ENCODE measurements around the gene GORAB.

GORAB gene, protein sequence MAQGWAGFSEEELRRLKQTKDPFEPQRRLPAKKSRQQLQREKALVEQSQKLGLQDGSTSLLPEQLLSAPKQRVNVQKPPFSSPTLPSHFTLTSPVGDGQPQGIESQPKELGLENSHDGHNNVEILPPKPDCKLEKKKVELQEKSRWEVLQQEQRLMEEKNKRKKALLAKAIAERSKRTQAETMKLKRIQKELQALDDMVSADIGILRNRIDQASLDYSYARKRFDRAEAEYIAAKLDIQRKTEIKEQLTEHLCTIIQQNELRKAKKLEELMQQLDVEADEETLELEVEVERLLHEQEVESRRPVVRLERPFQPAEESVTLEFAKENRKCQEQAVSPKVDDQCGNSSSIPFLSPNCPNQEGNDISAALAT

DNA sequence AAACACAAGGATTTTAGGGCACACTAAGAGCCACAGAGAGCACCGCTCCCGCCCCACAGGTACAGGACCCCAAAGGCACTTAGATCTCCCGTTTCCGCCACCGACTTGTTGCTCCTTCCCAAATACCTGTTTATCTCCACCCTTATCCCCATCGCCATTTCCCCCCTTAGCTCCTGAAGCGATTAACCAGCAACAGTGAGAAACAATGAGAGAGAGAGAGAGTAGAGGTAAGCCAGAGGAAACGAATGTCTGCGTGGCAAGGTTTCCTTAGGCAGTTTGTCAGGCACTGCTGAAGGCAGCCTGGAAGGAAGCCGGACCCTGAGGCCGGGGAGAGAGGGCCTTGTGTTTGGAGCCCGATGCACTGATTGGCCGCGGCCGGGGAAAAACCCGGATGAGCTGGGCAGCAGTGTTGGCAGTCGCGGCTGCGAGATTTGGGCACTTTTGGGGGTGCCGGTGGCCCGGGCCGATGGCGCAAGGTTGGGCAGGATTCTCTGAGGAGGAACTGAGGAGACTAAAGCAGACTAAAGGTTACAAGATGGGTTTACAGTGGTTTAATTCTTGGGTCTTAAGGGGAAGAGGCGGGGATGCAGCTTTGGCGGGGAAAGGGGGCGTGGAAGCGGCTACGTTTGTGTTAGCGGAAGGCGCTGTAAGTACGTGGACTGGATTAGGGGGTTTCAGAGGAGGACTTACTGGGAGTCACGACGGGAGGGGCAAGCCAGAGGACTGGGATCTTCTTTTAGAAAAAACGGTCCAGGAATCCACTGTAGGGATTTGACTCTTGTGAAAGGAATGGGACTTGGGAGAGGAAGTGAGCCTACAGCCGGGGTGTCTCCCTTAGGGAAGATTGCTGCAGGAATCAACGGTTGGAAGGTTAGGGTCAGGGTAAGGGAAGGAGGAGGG lies at the start of gene GORAB:
TSS of gene GORAB (plus strand) at position 409 of the 900 bp plus-strand sequence. CDS start at position 467, 58 bp downstream.
- DNase-seq, result peak; percentile 92

DNA sequence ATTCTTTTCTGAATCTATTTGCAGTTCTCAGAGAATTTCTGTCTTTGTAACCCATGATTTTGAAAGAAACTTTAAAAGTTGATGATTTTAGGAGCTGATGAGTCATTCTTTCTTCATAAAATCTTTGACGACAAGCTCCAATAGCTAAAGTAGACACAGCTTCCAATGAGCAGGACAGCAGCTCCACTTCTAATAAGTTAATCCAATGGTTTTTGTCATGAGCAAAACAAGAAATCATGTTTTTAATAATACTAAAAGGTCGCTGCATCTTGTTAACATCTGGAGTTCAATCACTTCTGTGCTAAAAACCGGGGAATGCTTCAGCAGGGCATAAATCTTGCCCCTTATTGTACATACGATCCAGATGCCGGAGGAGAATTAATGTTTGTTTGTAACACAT lies 48.9 kb upstream of the GORAB start:
- no peak for DNase-seq

DNA sequence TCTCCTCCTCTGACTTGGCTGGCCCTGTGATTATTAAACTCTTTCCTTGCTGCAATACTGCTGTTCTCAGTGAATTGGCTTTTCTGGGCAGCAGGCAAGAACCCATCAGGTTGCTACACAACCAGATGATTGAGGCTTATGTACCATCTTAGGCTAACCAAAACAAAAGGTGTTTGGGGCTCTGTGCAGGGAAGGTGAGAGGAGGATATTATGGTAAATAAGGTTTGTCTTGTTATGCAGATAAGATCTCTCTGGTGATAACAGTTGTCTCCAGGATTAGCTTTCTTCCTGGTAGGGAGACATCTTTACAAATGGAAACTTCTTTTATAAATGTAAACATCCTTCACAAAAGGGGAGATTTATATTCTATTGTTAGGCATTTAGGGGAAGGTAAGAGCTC lies 44.5 kb upstream of the GORAB start:
- no peak for DNase-seq

DNA sequence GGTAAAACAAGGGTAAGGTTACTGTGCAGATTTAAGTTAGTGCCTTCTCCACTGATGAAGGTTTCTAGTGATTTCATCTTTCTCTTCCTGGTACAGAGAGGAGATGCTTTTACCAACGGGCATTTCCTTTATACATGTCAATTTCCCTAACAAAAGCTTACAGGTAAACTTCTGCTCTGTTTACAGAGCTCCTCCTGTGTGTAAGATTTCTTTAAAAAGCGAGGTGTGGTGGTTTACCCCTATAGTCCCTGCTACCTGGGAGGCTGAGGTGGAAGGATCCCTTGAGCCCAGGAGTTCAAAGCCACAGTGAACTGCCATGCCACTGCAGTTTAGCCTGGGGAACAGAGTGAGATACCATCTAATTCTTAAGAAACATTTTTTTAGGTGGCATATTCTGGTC lies 40.7 kb upstream of the GORAB start:
- DNase-seq, result no peak

DNA sequence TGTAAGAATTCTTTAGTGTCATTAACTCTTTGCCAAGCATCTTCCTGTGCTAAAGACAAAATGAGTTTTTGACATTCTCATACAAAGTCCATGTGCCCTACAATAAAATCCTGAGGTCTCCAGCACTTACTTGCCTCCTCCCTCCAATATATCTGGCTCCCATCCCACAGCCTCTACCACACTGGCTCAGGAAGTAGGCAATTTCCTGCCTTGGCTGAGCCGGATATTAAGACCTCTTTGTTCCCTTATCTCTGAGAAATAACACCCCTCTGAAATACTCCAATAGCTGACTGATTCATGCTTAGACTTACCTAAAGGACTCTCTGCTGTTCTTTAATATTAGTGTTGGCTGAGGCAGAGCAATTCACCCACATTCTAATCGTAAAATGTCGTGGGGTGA lies 37.6 kb upstream of the GORAB start:
- no peak for DNase-seq

DNA sequence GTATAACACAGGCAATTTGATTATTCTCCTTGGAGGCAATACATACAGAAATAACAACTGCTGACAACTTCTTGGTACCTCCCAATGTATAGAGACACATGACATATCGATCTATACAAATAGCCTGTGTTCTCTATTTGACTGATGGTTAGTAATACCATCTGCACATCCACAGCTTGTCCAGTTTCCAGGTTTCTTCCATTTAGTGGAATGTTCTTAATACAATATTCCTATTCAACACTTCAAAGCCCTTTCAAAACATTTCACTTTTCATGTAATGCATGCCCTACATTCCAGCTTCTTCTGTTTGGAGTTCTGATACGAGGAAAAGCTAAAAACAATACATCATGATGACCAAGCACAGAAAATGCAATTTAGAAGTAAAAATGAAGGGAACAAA lies 37.0 kb upstream of the GORAB start:
- DNase-seq, result no peak

DNA sequence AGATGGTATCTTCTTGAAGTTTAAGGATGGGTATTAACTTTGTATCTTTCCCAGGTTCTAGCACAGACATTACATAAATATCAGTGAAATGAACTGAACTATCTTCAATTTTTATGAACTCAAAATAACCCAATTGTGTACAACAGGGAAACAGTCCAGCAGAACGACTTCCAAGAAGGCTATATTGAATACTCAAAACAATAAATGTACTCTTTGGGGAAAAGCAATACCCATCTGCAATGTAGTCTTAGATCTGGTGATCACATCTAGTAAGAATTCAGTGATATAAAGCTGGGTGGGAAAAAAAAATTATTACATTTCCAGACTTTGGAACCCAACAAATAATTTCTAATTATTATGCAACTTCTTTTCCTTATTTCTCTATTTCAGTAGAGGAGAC lies 33.1 kb upstream of the GORAB start:
- DNase-seq, result no peak

DNA sequence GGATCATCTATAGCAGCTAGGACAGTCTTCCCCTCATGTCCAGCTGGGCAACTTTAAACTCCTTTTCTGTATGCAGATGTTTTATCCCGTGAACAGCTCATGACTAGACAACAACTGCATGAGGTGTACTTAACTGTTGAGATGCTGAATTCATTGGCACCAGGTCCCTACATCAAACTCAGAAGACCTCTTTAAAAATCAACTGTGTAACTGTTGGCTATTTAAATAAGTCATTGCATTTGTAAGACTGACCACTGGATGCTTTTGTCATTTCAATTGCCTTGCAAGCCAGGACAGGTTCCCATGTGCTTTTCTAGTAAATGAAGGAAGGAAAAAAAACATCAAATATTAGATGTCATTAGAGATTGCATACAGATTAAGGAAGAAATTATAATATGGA lies 28.3 kb upstream of the GORAB start:
- no peak for DNase-seq

DNA sequence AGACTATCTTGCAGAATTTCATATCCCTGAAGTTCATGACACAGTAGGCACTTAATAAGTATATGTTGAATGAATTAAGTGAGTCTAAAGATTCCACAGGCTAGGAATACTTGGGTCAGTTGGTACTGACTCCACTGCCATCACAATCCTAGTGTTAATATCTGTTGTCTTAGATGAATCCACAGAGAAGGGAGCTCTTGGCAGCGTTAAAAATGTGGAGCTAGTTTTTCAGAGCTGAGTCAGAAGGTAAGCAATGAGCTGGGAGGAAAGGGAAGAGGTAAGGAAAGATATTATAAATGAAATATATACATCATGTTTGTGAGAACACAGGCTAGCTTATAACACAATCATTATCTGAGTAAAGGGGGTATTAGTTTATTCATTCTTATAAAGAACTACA lies 21.8 kb upstream of the GORAB start:
- DNase-seq, result no peak

DNA sequence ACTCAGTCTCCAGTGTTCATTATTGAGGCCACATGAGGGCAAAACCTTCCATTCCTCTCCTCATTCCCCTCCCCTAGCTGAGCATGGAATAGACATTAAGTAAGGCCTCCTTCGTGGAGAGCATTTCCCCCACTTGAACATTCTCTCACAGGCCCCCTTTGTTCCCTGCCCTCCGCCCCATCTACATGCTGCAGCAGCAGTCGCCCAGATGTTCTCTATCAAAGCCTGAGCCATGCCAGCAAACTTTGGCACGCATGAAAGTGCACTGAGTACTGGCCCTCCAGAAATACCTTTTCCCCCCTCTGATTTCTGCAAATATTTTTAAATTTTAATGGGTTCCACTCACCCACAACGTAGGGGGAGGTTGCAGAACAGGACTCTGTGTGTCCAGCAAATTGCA lies 20.9 kb upstream of the GORAB start:
- DNase-seq, result no peak

DNA sequence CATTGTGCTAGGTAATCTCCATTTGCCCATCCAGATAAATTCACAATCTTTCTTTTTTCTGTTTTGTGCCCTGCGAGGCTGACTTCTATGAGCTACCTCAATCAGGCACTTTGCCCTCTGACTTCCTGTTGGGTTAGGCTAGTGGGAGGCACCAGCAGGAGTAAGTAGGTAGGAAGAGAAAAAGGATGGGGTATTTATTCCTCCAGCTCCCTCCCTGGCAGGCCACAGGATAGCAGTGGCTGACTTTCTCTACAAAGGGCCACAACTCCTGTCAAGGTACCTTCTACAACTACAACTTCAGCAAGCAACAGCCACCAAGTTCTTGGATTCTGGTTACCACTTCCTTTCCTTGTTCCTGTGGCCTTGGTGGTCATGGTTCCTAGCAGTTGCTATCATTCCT lies 18.8 kb upstream of the GORAB start:
- no peak for DNase-seq

DNA sequence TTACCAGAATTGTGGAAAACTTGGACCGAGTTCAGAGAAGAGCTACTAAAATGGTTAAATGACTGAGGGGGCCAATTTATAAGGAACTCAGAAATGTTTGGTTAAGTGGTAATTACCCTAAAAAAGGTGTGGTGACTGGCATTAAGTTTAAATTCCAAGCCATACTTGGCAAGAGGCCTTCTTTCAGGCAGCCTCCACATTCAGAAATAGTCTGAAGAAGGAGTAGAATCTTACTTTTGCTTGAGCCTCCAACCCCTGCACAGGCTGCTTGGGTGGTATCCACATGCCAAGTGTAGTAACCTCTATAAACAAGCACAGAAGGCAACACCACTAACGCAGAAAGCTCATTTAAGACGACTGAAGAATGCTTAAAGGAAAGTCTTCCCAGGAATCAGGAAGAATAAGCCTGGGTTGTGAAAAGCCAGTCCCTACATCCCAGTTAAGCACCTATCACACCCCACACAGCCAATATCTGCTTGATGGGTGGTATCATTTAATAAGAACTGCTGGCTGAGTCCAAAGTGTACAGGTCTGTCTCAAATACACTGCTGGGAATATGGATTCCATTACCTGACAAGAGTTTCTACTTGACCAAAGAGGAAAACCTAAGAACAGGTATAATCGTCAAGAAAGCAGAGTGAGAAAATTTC lies 13.7 kb upstream of the GORAB start:
- no peak for DNase-seq

DNA sequence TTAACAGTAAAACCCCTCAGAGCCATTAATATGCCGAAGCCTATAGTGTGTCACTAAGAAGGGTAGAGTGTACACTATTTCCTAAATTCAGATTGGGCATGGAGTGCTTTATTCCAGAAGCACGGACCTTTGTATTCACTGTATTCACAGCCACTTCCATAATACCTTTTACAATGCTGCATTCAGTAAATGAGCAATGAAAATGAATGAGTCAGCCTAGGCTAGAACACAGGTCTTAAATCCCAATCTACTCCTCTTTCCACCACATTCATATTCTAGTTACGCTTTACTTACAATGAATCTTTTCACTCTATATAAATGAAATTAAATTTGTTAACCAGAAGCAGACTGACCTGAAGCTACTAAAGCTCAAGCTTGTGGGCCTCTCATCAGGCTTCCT lies 13.0 kb upstream of the GORAB start:
- no peak for DNase-seq

DNA sequence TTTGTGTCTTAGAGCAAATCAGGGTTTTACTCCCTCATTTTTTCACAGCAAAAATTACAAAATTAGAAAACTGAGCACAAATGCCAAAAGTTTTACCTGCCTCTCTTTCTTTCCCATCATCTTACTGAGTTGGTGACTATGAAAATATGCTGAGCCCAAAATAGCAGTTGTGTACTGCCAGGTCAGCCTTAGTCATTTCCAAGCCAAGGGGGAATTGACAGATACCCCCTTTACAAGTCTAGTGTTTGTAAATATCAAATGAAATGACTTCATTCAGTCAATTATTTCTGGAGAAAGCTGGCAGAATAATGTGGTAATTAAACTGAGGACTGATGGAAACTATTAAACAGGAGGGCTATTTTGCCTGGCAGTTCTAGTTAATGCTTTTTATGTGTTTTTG lies 11.4 kb upstream of the GORAB start:
- no peak for DNase-seq

DNA sequence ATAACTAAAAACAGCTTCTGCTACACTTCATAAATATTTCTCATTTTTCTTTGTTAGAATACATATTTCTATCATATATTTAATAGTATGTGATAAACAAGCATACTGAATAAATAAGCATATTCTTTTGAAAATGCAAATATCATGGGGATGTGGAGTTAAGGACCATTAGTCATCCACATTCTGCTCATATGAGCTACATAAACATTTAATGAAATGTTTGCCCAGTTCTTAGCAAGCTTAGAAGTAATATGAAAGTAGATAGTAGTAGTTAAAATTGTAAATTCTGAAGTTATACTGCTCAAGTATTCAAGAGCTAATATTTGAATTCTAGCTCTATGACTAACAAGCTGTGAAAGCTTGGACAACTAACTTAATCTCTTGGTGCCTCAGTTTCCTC lies 10.1 kb upstream of the GORAB start:
- DNase-seq, result no peak

DNA sequence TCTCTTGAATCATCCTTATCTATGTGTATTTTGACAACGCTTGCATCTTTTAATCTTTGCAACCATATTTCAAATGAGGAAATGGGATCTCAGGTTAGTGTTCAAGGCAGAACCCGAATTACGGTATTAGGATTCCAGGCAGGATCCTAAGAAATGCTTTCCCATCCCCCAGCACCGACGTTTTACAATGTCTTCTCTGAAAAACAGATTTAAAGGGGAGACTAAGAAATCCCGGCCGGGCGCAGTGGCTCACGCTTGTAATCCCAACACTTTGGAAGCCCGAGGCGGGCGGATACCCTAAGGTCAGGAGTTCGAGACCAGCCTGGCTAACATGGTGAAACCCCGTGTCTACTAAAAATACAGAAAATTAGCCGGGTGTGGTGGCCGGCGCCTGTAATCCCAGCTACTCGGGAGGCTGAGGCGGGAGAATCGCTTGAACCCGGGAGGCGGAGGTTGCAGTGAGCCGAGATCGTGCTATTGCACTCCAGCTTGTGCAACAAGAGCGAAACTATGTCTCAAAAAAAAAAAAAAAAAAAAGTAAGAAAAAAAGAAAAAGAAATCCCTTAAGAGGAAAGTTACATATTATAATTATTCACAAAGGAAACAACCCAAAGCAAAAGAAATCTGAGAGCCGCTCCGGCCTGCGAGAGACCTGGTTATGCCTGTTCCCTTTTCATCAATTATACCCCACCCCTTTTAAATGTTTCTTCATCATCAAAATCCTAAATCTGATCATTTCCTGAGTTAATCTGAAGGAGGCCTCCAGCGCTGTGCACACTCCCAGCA lies 801 bp upstream of the GORAB start:
- DNase-seq, result no peak

DNA sequence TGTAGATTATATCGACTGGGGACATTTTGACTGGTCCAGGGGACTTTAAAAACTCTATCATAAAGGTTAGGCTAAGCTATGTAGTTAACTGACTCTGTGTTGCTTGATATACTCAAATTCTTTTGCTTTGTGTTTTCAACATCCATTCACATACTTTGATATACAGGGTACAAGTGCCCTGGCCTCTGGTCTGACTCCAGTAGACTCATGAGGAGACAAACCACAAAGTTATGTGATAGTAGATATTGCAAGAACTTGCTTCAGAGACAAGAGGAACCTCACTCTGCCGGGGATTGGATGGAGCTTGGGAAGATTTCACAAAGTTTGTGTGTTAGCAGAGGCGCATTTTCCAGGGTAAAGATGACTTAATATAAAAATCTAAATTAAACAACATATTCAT lies 1.3 kb downstream of the GORAB start:
- no peak for DNase-seq

DNA sequence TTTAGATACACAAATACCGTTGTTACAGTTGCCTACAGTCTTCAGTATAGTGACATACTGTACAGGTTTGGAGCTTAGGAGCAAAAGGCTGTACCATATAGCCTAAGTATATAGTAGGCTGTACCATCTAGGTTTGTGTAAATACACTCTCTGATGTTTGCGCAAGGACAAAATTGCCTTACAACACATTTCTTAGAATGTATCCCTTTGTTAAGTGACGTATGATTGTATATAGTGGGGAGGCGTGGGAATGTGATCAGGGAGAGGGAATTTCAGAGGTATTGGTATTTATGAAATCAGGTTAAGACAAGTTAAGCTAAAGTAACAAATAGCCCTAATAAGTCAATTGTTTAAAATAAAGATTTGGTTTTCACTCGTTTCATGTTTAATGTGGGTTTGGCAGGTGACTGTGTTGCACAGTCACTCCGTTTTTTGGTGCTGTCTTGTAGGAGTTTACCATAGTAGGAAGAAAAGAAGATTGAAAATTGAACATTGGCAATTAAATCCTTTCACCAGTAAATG lies 2.7 kb downstream of the GORAB start:
- no peak for DNase-seq

DNA sequence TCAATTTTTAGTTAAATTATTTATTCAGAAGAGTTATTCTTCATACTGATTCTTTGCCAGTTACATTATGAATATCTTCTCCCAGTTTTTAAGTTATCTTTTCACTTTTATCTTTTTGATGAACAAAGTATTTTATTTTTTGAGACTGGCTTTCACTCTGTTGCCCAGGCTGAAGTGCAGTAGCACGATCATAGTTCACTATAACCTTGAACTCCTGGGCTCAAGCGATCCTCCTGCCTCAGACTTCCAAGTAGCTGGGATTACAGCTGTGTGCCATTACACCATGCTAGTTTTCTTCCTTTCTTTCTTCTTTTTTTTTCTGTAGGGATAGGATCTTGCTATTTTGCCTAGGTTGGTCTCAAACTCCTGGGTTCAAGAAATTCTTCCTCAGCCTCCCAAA lies 3.5 kb downstream of the GORAB start:
- DNase-seq, result no peak

DNA sequence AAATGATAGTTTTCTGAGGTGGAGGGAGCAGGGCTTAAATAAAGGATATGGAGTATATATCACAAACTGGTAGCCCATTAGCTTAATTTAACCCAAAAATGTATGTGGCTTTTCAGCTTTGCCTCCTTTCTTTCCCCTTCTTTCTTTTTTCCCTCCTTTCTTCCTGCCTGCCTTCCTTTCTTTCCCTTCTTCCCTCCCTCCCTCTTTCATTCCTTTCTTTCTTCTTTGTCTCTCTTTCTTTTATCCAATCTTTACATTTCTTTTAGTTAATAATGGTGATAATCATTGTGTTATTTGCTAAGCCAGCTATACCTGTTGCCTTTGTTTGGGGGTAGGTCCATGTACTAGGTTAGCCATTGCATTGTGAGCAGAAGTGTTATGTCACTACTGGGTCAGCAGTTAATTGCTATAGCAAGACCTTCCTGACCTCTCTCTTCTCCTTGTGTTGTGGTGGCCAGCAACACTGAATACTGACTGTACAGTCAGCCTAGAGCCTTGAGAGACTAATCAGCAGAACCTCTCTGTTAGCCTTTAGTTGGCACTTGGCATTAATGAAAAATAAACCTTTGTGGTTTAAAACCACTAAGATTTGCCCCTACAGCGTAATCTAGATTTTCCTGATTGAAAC lies 5.1 kb downstream of the GORAB start:
- DNase-seq, result no peak

DNA sequence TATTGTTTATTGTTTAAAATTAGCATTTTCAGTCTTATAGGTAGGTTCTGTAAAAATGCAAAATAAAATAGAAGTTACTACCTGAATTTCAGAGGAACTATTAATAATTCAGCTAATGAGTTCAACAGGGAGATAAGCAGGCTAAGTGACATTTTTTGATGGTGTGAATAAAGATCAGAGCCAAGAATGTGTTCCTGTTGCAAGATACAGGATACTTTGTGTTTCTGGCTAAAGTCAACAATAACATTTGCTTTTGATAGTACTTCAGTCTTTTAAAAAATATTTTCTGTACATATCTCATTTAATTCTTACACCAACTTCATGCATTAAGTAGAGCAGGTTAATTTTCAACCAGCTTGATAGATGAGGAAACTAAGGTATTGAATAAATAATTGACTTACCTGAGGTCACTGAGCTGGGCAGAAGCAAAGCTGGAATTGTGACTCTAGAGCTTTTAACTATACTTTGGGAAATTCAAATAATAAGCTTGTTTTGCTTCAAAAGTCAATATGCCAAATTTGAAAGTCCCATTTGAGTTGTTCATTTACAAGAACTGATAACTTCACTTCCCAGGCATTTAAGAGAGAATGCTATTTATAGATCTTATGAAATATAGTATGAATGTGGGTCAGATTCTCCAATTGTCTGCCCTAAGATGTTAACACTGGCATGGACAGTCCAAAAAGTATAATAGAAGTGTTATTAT lies 6.0 kb downstream of the GORAB start:
- no peak for DNase-seq

DNA sequence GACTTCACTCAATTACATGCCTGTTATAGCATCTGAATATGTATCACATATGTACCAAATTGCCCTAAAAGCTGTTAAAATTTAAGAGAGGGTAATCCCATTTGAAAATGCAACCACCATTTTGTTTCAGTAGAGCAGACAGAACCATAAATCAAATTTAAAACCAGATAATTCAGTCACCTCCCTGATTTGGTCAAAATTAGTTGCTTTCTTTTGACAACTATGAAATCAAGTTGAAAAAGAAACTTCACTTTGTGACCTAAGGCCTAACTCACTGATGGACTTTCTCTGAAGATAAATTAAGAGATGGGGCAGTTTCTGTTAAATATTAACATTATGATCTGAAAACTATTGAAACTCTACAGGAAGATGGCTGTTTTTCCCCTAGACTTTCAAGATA lies 6.7 kb downstream of the GORAB start:
- no peak for DNase-seq
